ENCODE data around the gene NINJ2. TPM values are rescaled to one million over a fixed set of nuclear protein-coding genes. Genes with fewer than 3 reads are reported as not detected.

Gene NINJ2
- total RNA-seq, 4 donors from 2014 or later = 3.8 to 8.3 (median 5.2) TPM; not detected in 1

DNA sequence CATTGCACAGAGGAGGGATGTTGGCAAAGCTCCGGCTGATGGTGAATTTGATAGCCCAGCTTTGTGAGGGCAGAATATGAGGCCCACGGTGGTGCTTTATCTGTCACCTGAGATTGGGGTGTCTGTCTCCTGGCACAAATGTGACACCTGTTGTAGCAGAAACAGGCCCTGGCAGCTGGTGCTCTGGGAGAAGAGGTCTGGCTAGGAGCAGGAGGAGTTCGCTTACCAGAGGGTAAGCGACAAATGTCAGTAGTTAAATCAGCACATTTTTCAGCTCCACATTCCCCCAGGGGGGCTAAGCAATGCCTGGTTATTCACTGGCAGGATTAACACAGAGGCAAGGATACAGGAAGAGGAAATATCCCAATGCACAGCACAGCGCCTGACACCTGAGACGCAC, 132.4 kb downstream of the NINJ2 start:
- peak overlapping the region in 1 of 4 donors; percentile 36 for H3K27ac ChIP-seq
- TF ChIP-seq POLR2A (IDR thresholded peaks at IDR 0.05) = no peak
- TF ChIP-seq CTCF (IDR thresholded peaks at IDR 0.05) = no peak
- no peaks in the 10 kb centered on the region for H3K4me1 ChIP-seq
- H3K4me3 ChIP-seq = no peak overlapping the region
- H3K27me3 ChIP-seq = no peaks in the 10 kb centered on the region
- H3K36me3 ChIP-seq = no peaks in the 10 kb centered on the region
- DNase-seq = no peak
- no peaks in the 10 kb centered on the region for H3K9me3 ChIP-seq

DNA sequence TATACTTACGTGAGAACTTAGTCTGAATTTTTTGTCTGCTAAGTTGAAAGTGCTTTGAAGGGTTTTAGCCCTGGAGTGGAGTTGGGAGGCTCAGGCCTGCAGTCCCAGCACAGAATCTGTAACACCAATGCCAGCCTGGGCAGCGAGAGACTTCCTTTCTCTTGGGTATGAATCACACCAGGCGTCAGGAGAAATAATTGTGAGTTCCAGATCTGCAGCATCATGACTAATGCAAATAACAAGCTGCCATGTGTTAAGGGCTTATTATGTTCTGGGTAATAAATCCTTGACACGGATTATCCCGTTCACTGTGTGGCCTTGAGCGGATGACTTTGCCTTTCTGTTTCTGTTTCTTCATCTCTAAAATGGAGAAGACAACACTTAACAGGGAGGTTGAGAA, 132.9 kb downstream of the NINJ2 start:
- Histone ChIP-seq H3K9me3 (no peaks in the 10 kb centered on the region), H3K27me3 (no peaks in the 10 kb centered on the region), H3K4me1 (no peaks in the 10 kb centered on the region), H3K27ac (peak overlapping the region in 1 of 4 donors; percentile 36), H3K36me3 (no peaks in the 10 kb centered on the region), H3K4me3 (no peak overlapping the region)
- TF ChIP-seq CTCF (IDR thresholded peaks at IDR 0.05) = no peak
- peak in 1 of 3 donors; percentile 62 for DNase-seq

- no peaks in the 10 kb centered on the region for H3K36me3 ChIP-seq
- H3K9me3 ChIP-seq = no peaks in the 10 kb centered on the region
- TF ChIP-seq CTCF (IDR thresholded peaks at IDR 0.05) (no peak), POLR2A (IDR thresholded peaks at IDR 0.05) (no peak)
- H3K4me1 ChIP-seq = no peaks in the 10 kb centered on the region
- H3K27ac ChIP-seq = no peak overlapping the region
- H3K4me3 ChIP-seq = no peak overlapping the region
- H3K27me3 ChIP-seq = no peaks in the 10 kb centered on the region
- DNase-seq = no peak
These were observed 135.5 kb downstream of the NINJ2 start for GRCh38 chr12:527729-528128.

GRCh38 chr12:527241-527640, 136.0 kb downstream of the NINJ2 start:
- H3K4me3 ChIP-seq = no peak overlapping the region
- no peaks in the 10 kb centered on the region for H3K4me1 ChIP-seq
- no peaks in the 10 kb centered on the region for H3K36me3 ChIP-seq
- H3K27ac ChIP-seq = no peak overlapping the region
- H3K9me3 ChIP-seq = no peaks in the 10 kb centered on the region
- no peak for DNase-seq
- H3K27me3 ChIP-seq = no peaks in the 10 kb centered on the region
- TF ChIP-seq CTCF (IDR thresholded peaks at IDR 0.05) (no peak), POLR2A (IDR thresholded peaks at IDR 0.05) (no peak)

DNA sequence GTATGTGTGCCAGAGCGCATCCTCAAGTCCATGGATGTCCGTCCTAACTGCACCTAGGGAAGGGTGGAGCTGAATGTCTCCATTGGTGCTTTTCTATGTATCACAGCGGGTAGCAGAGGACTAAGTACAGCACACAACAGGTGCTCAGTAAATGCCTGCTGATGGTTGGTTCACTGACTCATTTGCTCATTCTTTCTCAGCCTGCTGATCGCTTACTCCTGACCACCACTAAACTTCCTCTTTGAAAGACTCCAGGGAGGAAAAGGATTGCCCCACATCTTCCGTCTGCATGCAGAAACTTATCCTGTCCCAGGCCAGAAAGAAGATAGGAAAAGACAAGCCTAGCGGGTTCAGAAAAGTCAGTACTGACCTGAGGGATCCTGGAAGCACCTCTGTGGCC, 137.2 kb downstream of the NINJ2 start:
- H3K9me3 ChIP-seq = no peaks in the 10 kb centered on the region
- H3K4me1 ChIP-seq = no peaks in the 10 kb centered on the region
- no peak overlapping the region for H3K4me3 ChIP-seq
- H3K27ac ChIP-seq = no peak overlapping the region
- TF ChIP-seq POLR2A (IDR thresholded peaks at IDR 0.05) (no peak), CTCF (IDR thresholded peaks at IDR 0.05) (no peak)
- no peak for DNase-seq
- no peaks in the 10 kb centered on the region for H3K36me3 ChIP-seq
- H3K27me3 ChIP-seq = no peaks in the 10 kb centered on the region
